K562 (cell line): ENCODE results near the gene ST7. TPM values are rescaled to one million over a fixed set of nuclear protein-coding genes. Genes with fewer than 3 reads are reported as not detected.

Experiments
- CREM ChIP-seq: IDR thresholded peaks from 2 replicates; pipeline ENCODE4 v1.6.1; 2014; ENCODE audit warnings: antibody characterized with exemption, low read depth
- EGR1 ChIP-seq: fragments of 450-650 bp; conservative IDR thresholded peaks from 2 replicates; pipeline ENCODE4 v1.6.1; 2017; ENCODE audit warnings: mild to moderate bottlenecking
- FOXA3 ChIP-seq, 2 experiments: fragments of 450-650 bp in 1 of 2; sonication (generic) in 1 of 2; formaldehyde crosslinking; IDR thresholded peaks in 1 of 2; conservative IDR thresholded peaks in 1 of 2; 2 replicates each; pipeline versions ENCODE4 v1.4.0 to v1.8.0; 2020 to 2022; ENCODE audit warnings: mild to moderate bottlenecking in 2 of 2, missing genetic modification reagents in 1 of 2
- GABPB2 ChIP-seq: fragments of 250-450 bp; sonication (Bioruptor Pico); conservative IDR thresholded peaks from 2 replicates; pipeline ENCODE4 v1.5.1; 2021; ENCODE audit warnings: mild to moderate bottlenecking
- HDAC2 ChIP-seq: fragments of 450-650 bp; IDR thresholded peaks from 2 replicates; pipeline ENCODE4 v1.6.1; 2016; ENCODE audit warnings: mild to moderate bottlenecking
- MAFK ChIP-seq: IDR thresholded peaks from 2 replicates; pipeline ENCODE4 v1.6.1; 2011; ENCODE audit warnings: low read length, improper control_type of control experiment
- MED1 ChIP-seq: sonication (generic); formaldehyde crosslinking; IDR thresholded peaks from 2 replicates; pipeline ENCODE4 v1.8.1; 2023; ENCODE audit warnings: missing genetic modification reagents, borderline replicate concordance
- NFATC3 ChIP-seq: fragments of 450-650 bp; IDR thresholded peaks from 2 replicates; pipeline ENCODE4 v1.6.1; 2017; ENCODE audit warnings: mild to moderate bottlenecking
- NFIX ChIP-seq: fragments of 250-450 bp; sonication (Bioruptor Pico); IDR thresholded peaks from 2 replicates; pipeline ENCODE4 v1.4.0; 2020; ENCODE audit warnings: low read depth, mild to moderate bottlenecking, moderate library complexity
- POLR3A ChIP-seq: IDR thresholded peaks from 2 replicates; pipeline ENCODE4 v1.6.1; 2011; ENCODE audit warnings: borderline replicate concordance, mild to moderate bottlenecking, moderate library complexity; ENCODE audit not compliant: insufficient read length, insufficient read depth; ENCODE audit errors: extremely low read depth
- PTRF ChIP-seq: fragments of 450-650 bp; IDR thresholded peaks from 2 replicates; pipeline ENCODE4 v1.6.1; 2016; ENCODE audit warnings: mild to moderate bottlenecking, missing genetic modification characterization, missing compliant biosample characterization
- RAD21 ChIP-seq, 2 experiments: fragments of 250-450 bp in 1 of 2; fragments of 450-650 bp in 1 of 2; sonication (Bioruptor Pico) in 1 of 2; formaldehyde crosslinking in 1 of 2; IDR thresholded peaks in 1 of 2; conservative IDR thresholded peaks in 1 of 2; 2 replicates each; pipeline versions ENCODE4 v1.4.0 to v1.8.0; 2020 to 2022; ENCODE audit warnings: mild to moderate bottlenecking in 2 of 2, moderate library complexity in 1 of 2
- ZNF133 ChIP-seq: fragments of 250-450 bp; sonication (Bioruptor Pico); IDR thresholded peaks from 2 replicates; pipeline ENCODE4 v1.4.0; 2020; ENCODE audit warnings: mild to moderate bottlenecking
- ZNF197 ChIP-seq: fragments of 200-800 bp; sonication (Bioruptor generic); IDR thresholded peaks from 2 replicates; pipeline ENCODE4 v1.6.1; 2016; ENCODE audit warnings: low read depth, missing genetic modification characterization, missing compliant biosample characterization
- polyA plus RNA-seq, 8 experiments: library from polyadenylated mRNA; depleted of rRNA in 4 of 8; stranded (reverse) in 5 of 8; unstranded in 3 of 8; fragments of >200 nt; fragmentation: Nextera tagmentation in 2 of 8; fragmentation: Illumina TruSeq in 1 of 8; extraction: Ambion mirVana in 2 of 8; extraction: Trizol in 1 of 8; gene quantifications; 2 replicates each; pipeline versions ENCODE4 v1.2.1 to v1.2.3, GENCODE V29; 2011 to 2014; ENCODE audit warnings: inconsistent platforms in 1 of 8, missing spikeins in 1 of 8
- total RNA-seq, 7 experiments: library from RNA; depleted of rRNA in 6 of 7; stranded (reverse); fragments of >200 nt in 6 of 7; fragmentation: Illumina TruSeq in 2 of 7; extraction: Trizol in 2 of 7; gene quantifications; 2 replicates each; pipeline versions ENCODE4 v1.2.1 to v1.2.3, GENCODE V29; 2011 to 2021; ENCODE audit warnings: low replicate concordance in 1 of 7
- TF ChIP-seq, protein P1 (sequence below): sonication (generic); formaldehyde crosslinking; IDR thresholded peaks from 2 replicates; pipeline ENCODE4 v1.8.0; 2022; ENCODE audit warnings: missing genetic modification reagents, mild to moderate bottlenecking, borderline replicate concordance
- TF ChIP-seq, protein P2 (sequence below): sonication (generic); formaldehyde crosslinking; IDR thresholded peaks from 2 replicates; pipeline ENCODE4 v1.8.0; 2023; ENCODE audit warnings: missing genetic modification reagents, mild to moderate bottlenecking, borderline replicate concordance
- TF ChIP-seq, protein P3 (sequence below): fragments of 250-450 bp; sonication (Bioruptor Pico); IDR thresholded peaks from 2 replicates; pipeline ENCODE4 v1.8.0; 2021; ENCODE audit warnings: borderline replicate concordance, mild to moderate bottlenecking, moderate library complexity; ENCODE audit not compliant: poor library complexity, severe bottlenecking
- TF ChIP-seq, protein P4 (sequence below): fragments of 450-650 bp; conservative IDR thresholded peaks from 2 replicates; pipeline ENCODE4 v1.6.1; 2016; ENCODE audit warnings: missing genetic modification characterization, low read depth, mild to moderate bottlenecking, missing compliant biosample characterization, moderate library complexity

ST7 gene
- total and polyA plus RNA-seq, 9 of the 15 experiments (the other 6 are each of a cell fraction or from before 2014, with no cell fraction given), result 23.9 to 56.3 (median 36.9) TPM

DNA sequence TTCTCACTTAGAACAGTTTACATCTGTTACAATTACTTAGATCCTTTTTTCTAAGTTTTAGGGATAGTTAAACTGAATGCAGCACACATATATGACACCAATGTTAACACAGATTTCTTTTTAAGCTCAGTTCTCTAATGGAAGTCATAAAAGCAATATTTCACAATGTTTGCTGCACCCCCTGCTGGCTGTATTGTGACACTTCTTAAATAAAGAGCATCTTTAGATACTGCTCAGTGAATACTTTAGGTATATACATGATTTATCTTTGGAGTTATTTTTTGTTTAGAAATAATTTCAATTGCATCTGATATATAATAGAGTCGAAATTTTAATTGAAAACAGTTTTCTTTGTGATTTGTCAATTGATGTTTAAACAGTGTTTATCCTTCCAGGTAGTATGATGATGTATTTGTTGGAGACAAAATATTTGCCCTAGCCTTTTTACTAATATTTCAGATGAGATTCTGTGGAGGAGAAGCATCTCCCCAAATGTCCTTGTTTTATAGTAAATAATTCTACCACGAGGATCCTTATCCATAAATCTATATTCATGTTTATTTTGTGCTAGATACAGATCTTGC is 174.4 kb downstream of the ST7 start (continued):
- TF ChIP-seq, protein P1, sequence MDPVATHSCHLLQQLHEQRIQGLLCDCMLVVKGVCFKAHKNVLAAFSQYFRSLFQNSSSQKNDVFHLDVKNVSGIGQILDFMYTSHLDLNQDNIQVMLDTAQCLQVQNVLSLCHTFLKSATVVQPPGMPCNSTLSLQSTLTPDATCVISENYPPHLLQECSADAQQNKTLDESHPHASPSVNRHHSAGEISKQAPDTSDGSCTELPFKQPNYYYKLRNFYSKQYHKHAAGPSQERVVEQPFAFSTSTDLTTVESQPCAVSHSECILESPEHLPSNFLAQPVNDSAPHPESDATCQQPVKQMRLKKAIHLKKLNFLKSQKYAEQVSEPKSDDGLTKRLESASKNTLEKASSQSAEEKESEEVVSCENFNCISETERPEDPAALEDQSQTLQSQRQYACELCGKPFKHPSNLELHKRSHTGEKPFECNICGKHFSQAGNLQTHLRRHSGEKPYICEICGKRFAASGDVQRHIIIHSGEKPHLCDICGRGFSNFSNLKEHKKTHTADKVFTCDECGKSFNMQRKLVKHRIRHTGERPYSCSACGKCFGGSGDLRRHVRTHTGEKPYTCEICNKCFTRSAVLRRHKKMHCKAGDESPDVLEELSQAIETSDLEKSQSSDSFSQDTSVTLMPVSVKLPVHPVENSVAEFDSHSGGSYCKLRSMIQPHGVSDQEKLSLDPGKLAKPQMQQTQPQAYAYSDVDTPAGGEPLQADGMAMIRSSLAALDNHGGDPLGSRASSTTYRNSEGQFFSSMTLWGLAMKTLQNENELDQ (CRISPR knock-in tag), result no peak
- TF ChIP-seq, protein P2, sequence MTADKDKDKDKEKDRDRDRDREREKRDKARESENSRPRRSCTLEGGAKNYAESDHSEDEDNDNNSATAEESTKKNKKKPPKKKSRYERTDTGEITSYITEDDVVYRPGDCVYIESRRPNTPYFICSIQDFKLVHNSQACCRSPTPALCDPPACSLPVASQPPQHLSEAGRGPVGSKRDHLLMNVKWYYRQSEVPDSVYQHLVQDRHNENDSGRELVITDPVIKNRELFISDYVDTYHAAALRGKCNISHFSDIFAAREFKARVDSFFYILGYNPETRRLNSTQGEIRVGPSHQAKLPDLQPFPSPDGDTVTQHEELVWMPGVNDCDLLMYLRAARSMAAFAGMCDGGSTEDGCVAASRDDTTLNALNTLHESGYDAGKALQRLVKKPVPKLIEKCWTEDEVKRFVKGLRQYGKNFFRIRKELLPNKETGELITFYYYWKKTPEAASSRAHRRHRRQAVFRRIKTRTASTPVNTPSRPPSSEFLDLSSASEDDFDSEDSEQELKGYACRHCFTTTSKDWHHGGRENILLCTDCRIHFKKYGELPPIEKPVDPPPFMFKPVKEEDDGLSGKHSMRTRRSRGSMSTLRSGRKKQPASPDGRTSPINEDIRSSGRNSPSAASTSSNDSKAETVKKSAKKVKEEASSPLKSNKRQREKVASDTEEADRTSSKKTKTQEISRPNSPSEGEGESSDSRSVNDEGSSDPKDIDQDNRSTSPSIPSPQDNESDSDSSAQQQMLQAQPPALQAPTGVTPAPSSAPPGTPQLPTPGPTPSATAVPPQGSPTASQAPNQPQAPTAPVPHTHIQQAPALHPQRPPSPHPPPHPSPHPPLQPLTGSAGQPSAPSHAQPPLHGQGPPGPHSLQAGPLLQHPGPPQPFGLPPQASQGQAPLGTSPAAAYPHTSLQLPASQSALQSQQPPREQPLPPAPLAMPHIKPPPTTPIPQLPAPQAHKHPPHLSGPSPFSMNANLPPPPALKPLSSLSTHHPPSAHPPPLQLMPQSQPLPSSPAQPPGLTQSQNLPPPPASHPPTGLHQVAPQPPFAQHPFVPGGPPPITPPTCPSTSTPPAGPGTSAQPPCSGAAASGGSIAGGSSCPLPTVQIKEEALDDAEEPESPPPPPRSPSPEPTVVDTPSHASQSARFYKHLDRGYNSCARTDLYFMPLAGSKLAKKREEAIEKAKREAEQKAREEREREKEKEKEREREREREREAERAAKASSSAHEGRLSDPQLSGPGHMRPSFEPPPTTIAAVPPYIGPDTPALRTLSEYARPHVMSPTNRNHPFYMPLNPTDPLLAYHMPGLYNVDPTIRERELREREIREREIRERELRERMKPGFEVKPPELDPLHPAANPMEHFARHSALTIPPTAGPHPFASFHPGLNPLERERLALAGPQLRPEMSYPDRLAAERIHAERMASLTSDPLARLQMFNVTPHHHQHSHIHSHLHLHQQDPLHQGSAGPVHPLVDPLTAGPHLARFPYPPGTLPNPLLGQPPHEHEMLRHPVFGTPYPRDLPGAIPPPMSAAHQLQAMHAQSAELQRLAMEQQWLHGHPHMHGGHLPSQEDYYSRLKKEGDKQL (CRISPR knock-in tag), result no peak
- no peak for TF ChIP-seq ZNF197
- TF ChIP-seq, protein P3, sequence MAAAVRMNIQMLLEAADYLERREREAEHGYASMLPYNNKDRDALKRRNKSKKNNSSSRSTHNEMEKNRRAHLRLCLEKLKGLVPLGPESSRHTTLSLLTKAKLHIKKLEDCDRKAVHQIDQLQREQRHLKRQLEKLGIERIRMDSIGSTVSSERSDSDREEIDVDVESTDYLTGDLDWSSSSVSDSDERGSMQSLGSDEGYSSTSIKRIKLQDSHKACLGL (CRISPR knock-in tag), result no peak
- TF ChIP-seq POLR3A, result no peak
- no peak for TF ChIP-seq FOXA3 (CRISPR knock-in tag; conservative IDR thresholded peaks at IDR 0.05 in 1 of 2, IDR thresholded peaks at IDR 0.05 in 1 of 2)
- TF ChIP-seq HDAC2, result no peak
- TF ChIP-seq NFIX (CRISPR knock-in tag), result no peak
- TF ChIP-seq, protein P4, sequence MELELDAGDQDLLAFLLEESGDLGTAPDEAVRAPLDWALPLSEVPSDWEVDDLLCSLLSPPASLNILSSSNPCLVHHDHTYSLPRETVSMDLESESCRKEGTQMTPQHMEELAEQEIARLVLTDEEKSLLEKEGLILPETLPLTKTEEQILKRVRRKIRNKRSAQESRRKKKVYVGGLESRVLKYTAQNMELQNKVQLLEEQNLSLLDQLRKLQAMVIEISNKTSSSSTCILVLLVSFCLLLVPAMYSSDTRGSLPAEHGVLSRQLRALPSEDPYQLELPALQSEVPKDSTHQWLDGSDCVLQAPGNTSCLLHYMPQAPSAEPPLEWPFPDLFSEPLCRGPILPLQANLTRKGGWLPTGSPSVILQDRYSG (tag), result no peak
- no peak for TF ChIP-seq MAFK
- peak; percentile 82 to 90 for TF ChIP-seq RAD21 (CRISPR knock-in tag; conservative IDR thresholded peaks at IDR 0.05 in 1 of 2, IDR thresholded peaks at IDR 0.05 in 1 of 2)
- TF ChIP-seq GABPB2 (CRISPR knock-in tag), result no peak
- TF ChIP-seq ZNF133, result no peak
- no peak for TF ChIP-seq EGR1
- TF ChIP-seq NFATC3, result no peak
- no peak for TF ChIP-seq PTRF (tag)
- no peak for TF ChIP-seq CREM
- no peak for TF ChIP-seq MED1 (CRISPR knock-in tag)
